Astrocyte (in vitro differentiated cells and primary cell): ENCODE measurements around the gene PRR15L.

Experiments
- CTCF ChIP-seq: IDR thresholded peaks from 2 replicates; pipeline ENCODE4 v1.5.1; 2011; ENCODE audit warnings: low read depth, mild to moderate bottlenecking, inconsistent platforms, low read length, moderate library complexity; ENCODE audit not compliant: insufficient read depth
- EZH2 ChIP-seq: IDR thresholded peaks from 2 replicates; pipeline ENCODE4 v1.6.1; 2012; ENCODE audit warnings: mild to moderate bottlenecking, low read length, inconsistent platforms; ENCODE audit not compliant: insufficient read depth

GRCh38 chr17:47978324-47978723 lies 20.6 kb upstream of the PRR15L start:
- TF ChIP-seq CTCF, result peak; percentile 60
- TF ChIP-seq EZH2, result no peak
